IPS-18c (cell line): ENCODE measurements around the gene SOX2.

ENCODE experiments used
- H3K4me3 ChIP-seq: 2 replicates; pipeline ENCODE4 v1.7.0; 2013; ENCODE audit warnings: low read depth, mild to moderate bottlenecking, low read length, moderate library complexity; ENCODE audit not compliant: insufficient read depth
- H3K9me3 ChIP-seq: one replicate; pipeline ENCODE4 v1.6.1; 2013; ENCODE audit warnings: mild to moderate bottlenecking, low read length, moderate library complexity; ENCODE audit not compliant: control insufficient read depth, insufficient read depth

SOX2 gene

GRCh38 chr3:181717549-181718171 lies 5.9 kb downstream of the SOX2 start:
- Histone ChIP-seq H3K9me3 (no peaks in the 10 kb centered on the region), H3K4me3 (peak overlapping the region; percentile 36; the same call in 1 of the 2 replicates)

DNA sequence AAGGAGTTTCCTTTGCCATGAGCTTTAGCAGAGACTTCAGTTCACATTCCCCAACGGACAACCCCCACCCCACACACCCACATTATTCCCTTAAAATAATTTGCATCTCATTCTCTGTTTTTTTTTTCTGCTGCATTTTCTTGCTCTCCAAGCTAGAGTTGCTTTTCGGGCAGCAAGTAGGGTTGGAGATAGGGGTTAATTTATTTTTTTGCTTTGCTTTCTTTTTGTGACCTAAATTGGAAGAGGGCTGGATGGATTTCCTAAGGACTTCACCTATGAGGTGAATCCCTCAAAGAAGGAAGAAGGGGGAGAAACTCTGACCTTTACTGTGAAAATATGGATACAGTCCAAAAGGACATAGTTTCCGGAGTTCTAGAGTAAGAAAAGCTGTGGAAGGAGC lies 6.6 kb downstream of the SOX2 start:
- no peak overlapping the region for H3K4me3 ChIP-seq
- H3K9me3 ChIP-seq, result no peaks in the 10 kb centered on the region

- no peaks in the 10 kb centered on the region for H3K9me3 ChIP-seq
- peak overlapping the region; percentile 17; the same call in 1 of the 2 replicates for H3K4me3 ChIP-seq
These were observed 7.5 kb downstream of the SOX2 start for GRCh38 chr3:181718987-181719911.

DNA sequence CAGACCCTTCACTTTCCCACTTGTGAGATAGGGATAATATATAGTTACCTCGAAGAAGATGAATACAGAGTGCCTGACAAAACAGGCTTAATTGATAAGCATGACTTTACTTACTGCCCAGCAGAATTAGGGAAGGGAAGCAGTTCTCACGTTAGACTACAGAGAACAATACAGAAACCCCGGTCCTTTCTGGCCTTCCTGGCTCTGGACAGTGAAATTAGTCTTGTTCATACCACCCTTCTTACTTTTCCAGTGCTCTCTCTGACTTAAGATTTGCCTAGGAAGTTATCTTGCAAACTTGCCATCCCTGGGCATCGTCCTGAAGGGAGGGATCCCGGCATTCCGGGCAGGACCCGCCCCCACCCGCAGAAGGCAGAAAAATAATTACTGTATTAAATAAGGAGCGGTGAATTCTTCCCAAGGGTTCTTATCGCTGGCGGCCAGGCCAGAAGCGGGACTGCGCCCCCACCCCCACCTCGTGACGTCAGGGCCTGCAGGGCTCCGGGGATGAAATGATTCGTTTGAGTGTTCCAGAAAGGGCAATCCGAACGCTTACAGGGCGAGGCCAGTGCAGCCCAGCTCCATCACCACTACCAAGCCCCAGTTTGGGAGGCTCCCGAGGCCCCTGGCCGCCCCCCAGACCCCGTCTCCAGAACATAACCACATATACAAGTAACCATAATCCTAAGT lies 8.4 kb downstream of the SOX2 start:
- 0 out of 2 replicates have a peak overlapping the region, but pooled peaks have one; percentile 12 for H3K4me3 ChIP-seq

GRCh38 chr3:181721046-181721875 lies 9.5 kb downstream of the SOX2 start:
- H3K9me3 ChIP-seq, result no peaks in the 10 kb centered on the region
- H3K4me3 ChIP-seq, result no peak overlapping the region

More for the DNA sequence above, 8.4 kb downstream of the SOX2 start:
- H3K9me3 ChIP-seq, result no peaks in the 10 kb centered on the region

- Histone ChIP-seq H3K4me3 (no peak overlapping the region), H3K9me3 (no peaks in the 10 kb centered on the region)
These were observed 10.4 kb downstream of the SOX2 start for GRCh38 chr3:181722156-181722555.

GRCh38 chr3:181722766-181723425 lies 11.2 kb downstream of the SOX2 start:
- H3K9me3 ChIP-seq, result no peaks in the 10 kb centered on the region
- H3K4me3 ChIP-seq, result no peak overlapping the region

DNA sequence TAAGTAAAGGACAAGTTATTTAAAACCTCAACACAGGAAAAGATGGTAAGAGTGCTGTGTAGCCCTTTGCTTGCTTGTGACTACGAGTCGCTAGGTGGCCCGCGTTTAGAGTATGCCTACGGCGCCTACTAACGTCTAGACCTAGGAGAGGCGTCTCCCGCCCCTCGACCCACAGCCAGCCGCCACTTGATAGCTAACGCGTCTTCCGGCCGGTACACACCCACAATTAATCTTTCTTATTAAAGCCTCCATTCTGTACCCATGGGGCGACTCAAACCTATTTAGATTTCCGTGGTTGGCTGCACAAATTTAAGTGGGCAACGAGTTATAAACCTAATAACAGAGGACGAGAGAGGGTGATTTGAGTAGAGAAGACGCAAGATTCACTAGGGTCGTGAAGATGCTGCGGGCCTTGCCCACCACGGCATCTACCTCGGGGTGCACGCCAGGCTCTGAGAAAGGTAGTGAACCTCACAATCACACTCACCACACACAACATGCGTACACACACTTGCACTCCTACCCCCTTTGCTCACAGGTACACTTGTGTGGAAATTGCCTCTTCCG lies 12.0 kb downstream of the SOX2 start:
- Histone ChIP-seq H3K9me3 (no peaks in the 10 kb centered on the region), H3K4me3 (no peak overlapping the region)

GRCh38 chr3:181724192-181724965 lies 12.7 kb downstream of the SOX2 start:
- no peak overlapping the region for H3K4me3 ChIP-seq
- H3K9me3 ChIP-seq, result no peaks in the 10 kb centered on the region

- H3K4me3 ChIP-seq, result peak overlapping the region; percentile 31; the same call in 1 of the 2 replicates
- H3K9me3 ChIP-seq, result no peaks in the 10 kb centered on the region
These were observed 13.5 kb downstream of the SOX2 start for GRCh38 chr3:181725131-181725731.

- H3K4me3 ChIP-seq, result peak overlapping the region; percentile 31; the same call in 1 of the 2 replicates
- H3K9me3 ChIP-seq, result no peaks in the 10 kb centered on the region
These were observed 14.1 kb downstream of the SOX2 start for GRCh38 chr3:181725830-181726229.

GRCh38 chr3:181726351-181727330 lies 14.9 kb downstream of the SOX2 start:
- no peaks in the 10 kb centered on the region for H3K9me3 ChIP-seq
- H3K4me3 ChIP-seq, result peak overlapping the region; percentile 55; the same call in 1 of the 2 replicates

GRCh38 chr3:181727341-181728032 lies 15.8 kb downstream of the SOX2 start:
- H3K4me3 ChIP-seq, result peak overlapping the region; percentile 55
- no peaks in the 10 kb centered on the region for H3K9me3 ChIP-seq
